HepG2 (cell line): ENCODE measurements around the gene DPEP3. TPM values are rescaled to one million over a fixed set of nuclear protein-coding genes. Genes with fewer than 3 reads are reported as not detected.

Experiments
- AHDC1 ChIP-seq: sonication (generic); formaldehyde crosslinking; IDR thresholded peaks from 2 replicates; pipeline ENCODE4 v1.5.1; 2020; ENCODE audit warnings: mild to moderate bottlenecking, missing genetic modification reagents, borderline replicate concordance
- AKAP8 ChIP-seq: sonication (generic); formaldehyde crosslinking; IDR thresholded peaks from 2 replicates; pipeline ENCODE4 v1.5.1; 2020; ENCODE audit warnings: mild to moderate bottlenecking, missing genetic modification reagents
- FLYWCH1 ChIP-seq: sonication (generic); formaldehyde crosslinking; IDR thresholded peaks from 2 replicates; pipeline ENCODE4 v1.8.1; 2023; ENCODE audit warnings: mild to moderate bottlenecking, missing genetic modification reagents
- MZF1 ChIP-seq: sonication (generic); formaldehyde crosslinking; IDR thresholded peaks from 2 replicates; pipeline ENCODE4 v1.8.1; 2023; ENCODE audit warnings: mild to moderate bottlenecking, missing genetic modification reagents, borderline replicate concordance
- NRL ChIP-seq: sonication (generic); formaldehyde crosslinking; IDR thresholded peaks from 2 replicates; pipeline ENCODE4 v1.5.0; 2020; ENCODE audit warnings: missing genetic modification reagents, mild to moderate bottlenecking, moderate library complexity, borderline replicate concordance
- PRDM4 ChIP-seq: sonication (generic); formaldehyde crosslinking; IDR thresholded peaks from 2 replicates; pipeline ENCODE4 v1.9.0; 2021; ENCODE audit warnings: missing genetic modification reagents, borderline replicate concordance
- PRMT3 ChIP-seq: sonication (generic); formaldehyde crosslinking; IDR thresholded peaks from 2 replicates; pipeline ENCODE4 v1.8.1; 2022; ENCODE audit warnings: low read depth, mild to moderate bottlenecking, moderate library complexity, missing genetic modification reagents, borderline replicate concordance
- ZBTB39 ChIP-seq: sonication (generic); formaldehyde crosslinking; IDR thresholded peaks from 2 replicates; pipeline ENCODE4 v1.5.0; 2020; ENCODE audit warnings: missing genetic modification reagents
- ZMYM2 ChIP-seq: sonication (generic); formaldehyde crosslinking; IDR thresholded peaks from 2 replicates; pipeline ENCODE4 v1.8.0; 2022; ENCODE audit warnings: mild to moderate bottlenecking, missing genetic modification reagents
- ZNF296 ChIP-seq: sonication (generic); formaldehyde crosslinking; conservative IDR thresholded peaks from 2 replicates; pipeline ENCODE4 v1.5.0; 2020; ENCODE audit warnings: mild to moderate bottlenecking, missing genetic modification reagents
- ZNF609 ChIP-seq: sonication (generic); formaldehyde crosslinking; IDR thresholded peaks from 2 replicates; pipeline ENCODE4 v1.4.0; 2020; ENCODE audit warnings: mild to moderate bottlenecking, missing genetic modification reagents, borderline replicate concordance
- ZSCAN9 ChIP-seq: IDR thresholded peaks from 2 replicates; pipeline ENCODE4 v1.6.1; 2016; ENCODE audit warnings: borderline replicate concordance
- polyA plus RNA-seq, 8 experiments: library from polyadenylated mRNA; depleted of rRNA in 3 of 8; stranded (reverse) in 7 of 8; unstranded in 1 of 8; fragments of >200 nt; fragmentation: Illumina TruSeq in 4 of 8; extraction: Trizol in 4 of 8; gene quantifications; 2 replicates each; pipeline versions ENCODE4 v1.2.1 to v1.2.3, GENCODE V29; 2011 to 2016; ENCODE audit warnings: low read depth in 4 of 8, missing spikeins in 1 of 8, mixed read lengths in 1 of 8; ENCODE audit not compliant: insufficient read depth in 1 of 8
- total RNA-seq, 5 experiments: library from RNA; depleted of rRNA; stranded (reverse); fragments of >200 nt; fragmentation: Illumina TruSeq; extraction: Trizol; gene quantifications; 2 replicates each; pipeline ENCODE4 v1.2.3, GENCODE V29; 2016; ENCODE audit warnings: low read depth in 1 of 5

The DPEP3 gene
- total and polyA plus RNA-seq, 2 of the 13 experiments (the other 11 are each of a cell fraction or from before 2014, with no cell fraction given), result not detected

- no peak for TF ChIP-seq AHDC1
- peak; percentile 81 for TF ChIP-seq ZSCAN9 (CRISPR knock-in tag)
- TF ChIP-seq NRL (CRISPR knock-in tag), result peak; percentile 82; the same call in 1 of the 2 replicates
- peak; percentile 61; the same call in 1 of the 2 replicates for TF ChIP-seq ZNF609 (CRISPR knock-in tag)
- no peak; the same call in 1 of the 2 replicates for TF ChIP-seq MZF1 (CRISPR knock-in tag)
- no peak for TF ChIP-seq ZNF296 (CRISPR knock-in tag)
- peak; percentile 95 for TF ChIP-seq AKAP8 (CRISPR knock-in tag)
- TF ChIP-seq PRMT3, result 0 out of 2 replicates have a peak, but pooled peaks have one; percentile 15
- no peak for TF ChIP-seq ZMYM2 (CRISPR knock-in tag)
- no peak for TF ChIP-seq PRDM4
- peak; percentile 42; the same call in 1 of the 2 replicates for TF ChIP-seq ZBTB39
- TF ChIP-seq FLYWCH1, result no peak
These were observed 13.1 kb upstream of the DPEP3 start (continued) for GRCh38 chr16:67993207-67994039.
